ENCODE data around the gene EIF4EBP2.

- TF ChIP-seq POLR2A (IDR thresholded peaks at IDR 0.05): no peak
- TF ChIP-seq POLR2AphosphoS5 (IDR thresholded peaks at IDR 0.05; ENCODE audit: insufficient read depth in 1 of 2, low read depth in 1 of 2): no peak
These were observed 52.2 kb downstream of the EIF4EBP2 start for GRCh38 chr10:70456164-70456563.
